MM.1S (cell line): ENCODE measurements around the gene MAGI3.

Experiments
- EZH2 ChIP-seq: fragments of 300-600 bp; sonication (generic); optimal IDR thresholded peaks from 2 replicates; pipeline ENCODE3; 2017; ENCODE audit warnings: low read depth, mild to moderate bottlenecking, antibody characterized with exemption, low read length, mixed read lengths
- EZH2phosphoT487 ChIP-seq: fragments of 300-600 bp; sonication (generic); IDR thresholded peaks from 2 replicates; pipeline ENCODE4 v1.6.1; 2018; ENCODE audit warnings: antibody characterized with exemption, low read length
- TF ChIP-seq, protein P1 (sequence below): fragments of 300-600 bp; sonication (generic); IDR thresholded peaks from 2 replicates; pipeline ENCODE4 v1.5.1; 2016; ENCODE audit warnings: antibody characterized with exemption, low read length, mixed read lengths

DNA sequence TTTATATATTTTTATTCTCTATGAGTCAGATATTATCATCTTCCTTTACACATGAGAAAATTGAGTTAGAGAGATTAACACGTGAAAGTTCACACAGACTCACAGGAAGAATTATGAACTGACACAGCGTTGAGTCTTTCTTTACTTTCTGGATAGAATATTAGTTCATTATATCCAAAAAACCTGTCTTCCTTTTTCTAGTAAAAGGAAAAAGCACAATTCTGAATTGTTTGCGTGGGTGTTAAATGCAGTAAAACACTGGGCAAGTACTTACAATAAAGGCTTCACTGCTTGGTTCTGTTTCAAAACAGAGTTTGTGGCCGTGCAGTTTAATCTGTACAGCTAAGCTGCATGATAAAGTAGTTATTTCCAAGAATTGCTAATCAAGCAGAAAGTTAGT, 10.8 kb downstream of the MAGI3 start:
- TF ChIP-seq, protein P1, sequence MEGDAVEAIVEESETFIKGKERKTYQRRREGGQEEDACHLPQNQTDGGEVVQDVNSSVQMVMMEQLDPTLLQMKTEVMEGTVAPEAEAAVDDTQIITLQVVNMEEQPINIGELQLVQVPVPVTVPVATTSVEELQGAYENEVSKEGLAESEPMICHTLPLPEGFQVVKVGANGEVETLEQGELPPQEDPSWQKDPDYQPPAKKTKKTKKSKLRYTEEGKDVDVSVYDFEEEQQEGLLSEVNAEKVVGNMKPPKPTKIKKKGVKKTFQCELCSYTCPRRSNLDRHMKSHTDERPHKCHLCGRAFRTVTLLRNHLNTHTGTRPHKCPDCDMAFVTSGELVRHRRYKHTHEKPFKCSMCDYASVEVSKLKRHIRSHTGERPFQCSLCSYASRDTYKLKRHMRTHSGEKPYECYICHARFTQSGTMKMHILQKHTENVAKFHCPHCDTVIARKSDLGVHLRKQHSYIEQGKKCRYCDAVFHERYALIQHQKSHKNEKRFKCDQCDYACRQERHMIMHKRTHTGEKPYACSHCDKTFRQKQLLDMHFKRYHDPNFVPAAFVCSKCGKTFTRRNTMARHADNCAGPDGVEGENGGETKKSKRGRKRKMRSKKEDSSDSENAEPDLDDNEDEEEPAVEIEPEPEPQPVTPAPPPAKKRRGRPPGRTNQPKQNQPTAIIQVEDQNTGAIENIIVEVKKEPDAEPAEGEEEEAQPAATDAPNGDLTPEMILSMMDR: no peak
- no peak for TF ChIP-seq EZH2
- TF ChIP-seq EZH2phosphoT487: no peak
